Stimulated activated CD8-positive, alpha-beta memory T cell treated with anti-CD3 and anti-CD28 coated beads, Interleukin-2, amount 100 ng/mL, for 1 hour (primary cell): ENCODE data around the gene PI16.
"Not testable (repeated sequence)": the region's sequence is repeated elsewhere in the genome, so short reads cannot be mapped to it uniquely, and the experiment has no call there.

Experiments
- DNase-seq, 2 donors: peaks; one replicate each; pipeline ENCODE4 v3.0.0-alpha.2; 2020; ENCODE audit warnings: low read depth in 2 of 2

The PI16 gene

GRCh38 chr6:36975231-36976006 is 20.9 kb downstream of the PI16 start:
- no peak for DNase-seq

- DNase-seq, result no peak
Observed at GRCh38 chr6:36976007-36976264, 21.4 kb downstream of the PI16 start.

- DNase-seq, result no peak
Observed at GRCh38 chr6:36976509-36976908, 22.0 kb downstream of the PI16 start.

GRCh38 chr6:36976931-36977330 is 22.4 kb downstream of the PI16 start:
- DNase-seq, result no peak

- DNase-seq, result no peak
Observed at GRCh38 chr6:36977470-36977941, 23.0 kb downstream of the PI16 start.

- DNase-seq, result no peak
Observed at GRCh38 chr6:36978421-36979346, 24.1 kb downstream of the PI16 start.

GRCh38 chr6:36979347-36979742 is 24.8 kb downstream of the PI16 start:
- DNase-seq, result no peak

GRCh38 chr6:36980129-36980528 is 25.6 kb downstream of the PI16 start:
- DNase-seq, result no peak

GRCh38 chr6:36980876-36981619 is 26.5 kb downstream of the PI16 start:
- DNase-seq, result no peak

- no peak for DNase-seq
Observed at GRCh38 chr6:36983538-36983937, 29.0 kb downstream of the PI16 start.

- DNase-seq, result peak in 1 of 2 donors; percentile 28
Observed at GRCh38 chr6:36984581-36985416, 30.3 kb downstream of the PI16 start.

GRCh38 chr6:36985417-36985807 is 30.9 kb downstream of the PI16 start:
- no peak for DNase-seq

GRCh38 chr6:36985808-36986703 is 31.5 kb downstream of the PI16 start, which contains the start of gene MTCH1:
Gene MTCH1, minus strand, starts transcription at chr6:36986196. Its CDS starts 23 bp downstream, at chr6:36986173.
- DNase-seq, result peak; percentile 76 to 79

GRCh38 chr6:36986704-36987047 is 32.1 kb downstream of the PI16 start:
- DNase-seq, result no peak

GRCh38 chr6:36989264-36989663 is 34.7 kb downstream of the PI16 start:
- DNase-seq, result no peak

- not testable (repeated sequence) for DNase-seq
Observed at GRCh38 chr6:36990401-36990800, 35.9 kb downstream of the PI16 start.

GRCh38 chr6:36997811-36998722 is 43.5 kb downstream of the PI16 start:
- no peak for DNase-seq

- no peak for DNase-seq
Observed at GRCh38 chr6:36998723-36999038, 44.1 kb downstream of the PI16 start.

GRCh38 chr6:36999061-36999750 is 44.7 kb downstream of the PI16 start:
- no peak for DNase-seq
